ENCODE results near the gene CAMK1G. TPM values are rescaled to one million over a fixed set of nuclear protein-coding genes. Genes with fewer than 3 reads are reported as not detected.

Gene CAMK1G
- total and polyA plus RNA-seq, 9 of the 15 experiments (the other 6 are each of a cell fraction or from before 2014, with no cell fraction given) = not detected

GRCh38 chr1:209601809-209602657, 18.5 kb downstream of the CAMK1G start (continued):
- TF ChIP-seq, protein P1, sequence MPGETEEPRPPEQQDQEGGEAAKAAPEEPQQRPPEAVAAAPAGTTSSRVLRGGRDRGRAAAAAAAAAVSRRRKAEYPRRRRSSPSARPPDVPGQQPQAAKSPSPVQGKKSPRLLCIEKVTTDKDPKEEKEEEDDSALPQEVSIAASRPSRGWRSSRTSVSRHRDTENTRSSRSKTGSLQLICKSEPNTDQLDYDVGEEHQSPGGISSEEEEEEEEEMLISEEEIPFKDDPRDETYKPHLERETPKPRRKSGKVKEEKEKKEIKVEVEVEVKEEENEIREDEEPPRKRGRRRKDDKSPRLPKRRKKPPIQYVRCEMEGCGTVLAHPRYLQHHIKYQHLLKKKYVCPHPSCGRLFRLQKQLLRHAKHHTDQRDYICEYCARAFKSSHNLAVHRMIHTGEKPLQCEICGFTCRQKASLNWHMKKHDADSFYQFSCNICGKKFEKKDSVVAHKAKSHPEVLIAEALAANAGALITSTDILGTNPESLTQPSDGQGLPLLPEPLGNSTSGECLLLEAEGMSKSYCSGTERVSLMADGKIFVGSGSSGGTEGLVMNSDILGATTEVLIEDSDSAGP (CRISPR knock-in tag; IDR thresholded peaks at IDR 0.05) = no peak
- no peak for TF ChIP-seq KDM4B (IDR thresholded peaks at IDR 0.05; ENCODE audit: borderline replicate concordance in 2 of 2, low read depth in 1 of 2)
- no peak for TF ChIP-seq BDP1 (IDR thresholded peaks at IDR 0.05; ENCODE audit: insufficient read depth, insufficient read length)
- no peak for TF ChIP-seq STAT5A (IDR thresholded peaks at IDR 0.05; ENCODE audit: borderline replicate concordance, low read length)
- TF ChIP-seq PPARD (CRISPR knock-in tag; IDR thresholded peaks at IDR 0.05) = no peak
- no peak for TF ChIP-seq HDAC2 (IDR thresholded peaks at IDR 0.05)
- TF ChIP-seq JUND (IDR thresholded peaks at IDR 0.05; ENCODE audit: borderline replicate concordance, low read depth, low read length) = no peak
- TF ChIP-seq JUND (tag; IDR thresholded peaks at IDR 0.05; ENCODE audit: borderline replicate concordance, low read depth, low read length) = no peak
- no peak for TF ChIP-seq KLF16 (IDR thresholded peaks at IDR 0.05)
- TF ChIP-seq ZNF282 (CRISPR knock-in tag; IDR thresholded peaks at IDR 0.05) = no peak
- no peak for TF ChIP-seq CEBPG (CRISPR knock-in tag; IDR thresholded peaks at IDR 0.05)
- peak in 1 of 2 experiments; percentile 45; a peak in 2 of 4 replicates for TF ChIP-seq CEBPG (tag; conservative IDR thresholded peaks at IDR 0.05 in 1 of 2, IDR thresholded peaks at IDR 0.05 in 1 of 2)
- no peak for TF ChIP-seq ZNF511 (CRISPR knock-in tag; IDR thresholded peaks at IDR 0.05)
- no peak for TF ChIP-seq MAFG (tag; conservative IDR thresholded peaks at IDR 0.05)
- no peak for TF ChIP-seq ZBTB12 (CRISPR knock-in tag; IDR thresholded peaks at IDR 0.05)
- TF ChIP-seq SAFB2 (IDR thresholded peaks at IDR 0.05; ENCODE audit: borderline replicate concordance, low read depth, low read length, severe bottlenecking) = no peak
- no peak for TF ChIP-seq RNF219 (CRISPR knock-in tag; IDR thresholded peaks at IDR 0.05)
- TF ChIP-seq CTBP1 (IDR thresholded peaks at IDR 0.05; ENCODE audit: borderline replicate concordance) = 0 out of 2 replicates have a peak, but pooled peaks have one; percentile 14
- TF ChIP-seq, protein P2, sequence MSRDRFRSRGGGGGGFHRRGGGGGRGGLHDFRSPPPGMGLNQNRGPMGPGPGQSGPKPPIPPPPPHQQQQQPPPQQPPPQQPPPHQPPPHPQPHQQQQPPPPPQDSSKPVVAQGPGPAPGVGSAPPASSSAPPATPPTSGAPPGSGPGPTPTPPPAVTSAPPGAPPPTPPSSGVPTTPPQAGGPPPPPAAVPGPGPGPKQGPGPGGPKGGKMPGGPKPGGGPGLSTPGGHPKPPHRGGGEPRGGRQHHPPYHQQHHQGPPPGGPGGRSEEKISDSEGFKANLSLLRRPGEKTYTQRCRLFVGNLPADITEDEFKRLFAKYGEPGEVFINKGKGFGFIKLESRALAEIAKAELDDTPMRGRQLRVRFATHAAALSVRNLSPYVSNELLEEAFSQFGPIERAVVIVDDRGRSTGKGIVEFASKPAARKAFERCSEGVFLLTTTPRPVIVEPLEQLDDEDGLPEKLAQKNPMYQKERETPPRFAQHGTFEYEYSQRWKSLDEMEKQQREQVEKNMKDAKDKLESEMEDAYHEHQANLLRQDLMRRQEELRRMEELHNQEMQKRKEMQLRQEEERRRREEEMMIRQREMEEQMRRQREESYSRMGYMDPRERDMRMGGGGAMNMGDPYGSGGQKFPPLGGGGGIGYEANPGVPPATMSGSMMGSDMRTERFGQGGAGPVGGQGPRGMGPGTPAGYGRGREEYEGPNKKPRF (IDR thresholded peaks at IDR 0.05; ENCODE audit: low read depth, low read length) = no peak
